ENCODE data around the gene KDM6B. TPM values are rescaled to one million over a fixed set of nuclear protein-coding genes. Genes with fewer than 3 reads are reported as not detected.
A peak's percentile ranks its signal among the peaks of the same experiment; 100 is the strongest.

KDM6B gene
- total and polyA plus RNA-seq, 9 of the 15 experiments (the other 6 are each of a cell fraction or from before 2014, with no cell fraction given) = 0.01 to 22.9 (median 2.2) TPM

GRCh38 chr17:7841915-7842379, 7.9 kb downstream of the KDM6B start (continued):
- TF ChIP-seq PHF8 (IDR thresholded peaks at IDR 0.05; ENCODE audit: borderline replicate concordance, low read length) (peak; percentile 50; the same call in 1 of the 2 replicates), EP400 (IDR thresholded peaks at IDR 0.05) (peak; percentile 61; the same call in 1 of the 2 replicates), MLX (CRISPR knock-in tag; conservative IDR thresholded peaks at IDR 0.05) (no peak), KAT7 (CRISPR knock-in tag; IDR thresholded peaks at IDR 0.05; ENCODE audit: borderline replicate concordance) (0 out of 2 replicates have a peak, but pooled peaks have one; percentile 33), YBX1 (IDR thresholded peaks at IDR 0.05) (no peak), KDM4B (IDR thresholded peaks at IDR 0.05; ENCODE audit: borderline replicate concordance in 2 of 2, low read depth in 1 of 2) (no peak), POLR2G (IDR thresholded peaks at IDR 0.05; ENCODE audit: low read depth, low read length) (peak; percentile 77), MTA2 (IDR thresholded peaks at IDR 0.05; ENCODE audit: low read depth) (no peak), ZEB2 (IDR thresholded peaks at IDR 0.05) (peak; percentile 9; the same call in 1 of the 2 replicates), PPARD (CRISPR knock-in tag; IDR thresholded peaks at IDR 0.05) (no peak), USF1 (CRISPR knock-in tag; IDR thresholded peaks at IDR 0.05) (peak; percentile 77), ZBTB7A (IDR thresholded peaks at IDR 0.05; ENCODE audit: borderline replicate concordance, control insufficient read depth, low read depth, low read length) (0 out of 2 replicates have a peak, but pooled peaks have one; percentile 65), PHF20 (IDR thresholded peaks at IDR 0.05; ENCODE audit: partially characterized antibody) (peak; percentile 9), VEZF1 (CRISPR knock-in tag; IDR thresholded peaks at IDR 0.05) (peak; percentile 76), GTF2E2 (tag; IDR thresholded peaks at IDR 0.05) (0 out of 2 replicates have a peak, but pooled peaks have one; percentile 36)
- TF ChIP-seq, protein P1, sequence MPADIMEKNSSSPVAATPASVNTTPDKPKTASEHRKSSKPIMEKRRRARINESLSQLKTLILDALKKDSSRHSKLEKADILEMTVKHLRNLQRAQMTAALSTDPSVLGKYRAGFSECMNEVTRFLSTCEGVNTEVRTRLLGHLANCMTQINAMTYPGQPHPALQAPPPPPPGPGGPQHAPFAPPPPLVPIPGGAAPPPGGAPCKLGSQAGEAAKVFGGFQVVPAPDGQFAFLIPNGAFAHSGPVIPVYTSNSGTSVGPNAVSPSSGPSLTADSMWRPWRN (IDR thresholded peaks at IDR 0.05; ENCODE audit: low read depth) = peak; percentile 34; the same call in 1 of the 2 replicates
- TF ChIP-seq, protein P2, sequence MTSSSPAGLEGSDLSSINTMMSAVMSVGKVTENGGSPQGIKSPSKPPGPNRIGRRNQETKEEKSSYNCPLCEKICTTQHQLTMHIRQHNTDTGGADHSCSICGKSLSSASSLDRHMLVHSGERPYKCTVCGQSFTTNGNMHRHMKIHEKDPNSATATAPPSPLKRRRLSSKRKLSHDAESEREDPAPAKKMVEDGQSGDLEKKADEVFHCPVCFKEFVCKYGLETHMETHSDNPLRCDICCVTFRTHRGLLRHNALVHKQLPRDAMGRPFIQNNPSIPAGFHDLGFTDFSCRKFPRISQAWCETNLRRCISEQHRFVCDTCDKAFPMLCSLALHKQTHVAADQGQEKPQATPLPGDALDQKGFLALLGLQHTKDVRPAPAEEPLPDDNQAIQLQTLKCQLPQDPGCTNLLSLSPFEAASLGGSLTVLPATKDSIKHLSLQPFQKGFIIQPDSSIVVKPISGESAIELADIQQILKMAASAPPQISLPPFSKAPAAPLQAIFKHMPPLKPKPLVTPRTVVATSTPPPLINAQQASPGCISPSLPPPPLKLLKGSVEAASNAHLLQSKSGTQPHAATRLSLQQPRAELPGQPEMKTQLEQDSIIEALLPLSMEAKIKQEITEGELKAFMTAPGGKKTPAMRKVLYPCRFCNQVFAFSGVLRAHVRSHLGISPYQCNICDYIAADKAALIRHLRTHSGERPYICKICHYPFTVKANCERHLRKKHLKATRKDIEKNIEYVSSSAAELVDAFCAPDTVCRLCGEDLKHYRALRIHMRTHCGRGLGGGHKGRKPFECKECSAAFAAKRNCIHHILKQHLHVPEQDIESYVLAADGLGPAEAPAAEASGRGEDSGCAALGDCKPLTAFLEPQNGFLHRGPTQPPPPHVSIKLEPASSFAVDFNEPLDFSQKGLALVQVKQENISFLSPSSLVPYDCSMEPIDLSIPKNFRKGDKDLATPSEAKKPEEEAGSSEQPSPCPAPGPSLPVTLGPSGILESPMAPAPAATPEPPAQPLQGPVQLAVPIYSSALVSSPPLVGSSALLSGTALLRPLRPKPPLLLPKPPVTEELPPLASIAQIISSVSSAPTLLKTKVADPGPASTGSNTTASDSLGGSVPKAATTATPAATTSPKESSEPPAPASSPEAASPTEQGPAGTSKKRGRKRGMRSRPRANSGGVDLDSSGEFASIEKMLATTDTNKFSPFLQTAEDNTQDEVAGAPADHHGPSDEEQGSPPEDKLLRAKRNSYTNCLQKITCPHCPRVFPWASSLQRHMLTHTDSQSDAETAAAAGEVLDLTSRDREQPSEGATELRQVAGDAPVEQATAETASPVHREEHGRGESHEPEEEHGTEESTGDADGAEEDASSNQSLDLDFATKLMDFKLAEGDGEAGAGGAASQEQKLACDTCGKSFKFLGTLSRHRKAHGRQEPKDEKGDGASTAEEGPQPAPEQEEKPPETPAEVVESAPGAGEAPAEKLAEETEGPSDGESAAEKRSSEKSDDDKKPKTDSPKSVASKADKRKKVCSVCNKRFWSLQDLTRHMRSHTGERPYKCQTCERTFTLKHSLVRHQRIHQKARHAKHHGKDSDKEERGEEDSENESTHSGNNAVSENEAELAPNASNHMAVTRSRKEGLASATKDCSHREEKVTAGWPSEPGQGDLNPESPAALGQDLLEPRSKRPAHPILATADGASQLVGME (CRISPR knock-in tag; IDR thresholded peaks at IDR 0.05) = no peak

Measured in K562 (cell line).